Neutrophil (primary cell): Measurements from ENCODE around the gene SPEM3.

Experiments used
- H3K27ac ChIP-seq: fragments of 200-600 bp; sonication (generic); 2 replicates; pipeline ENCODE4 v1.5.1; 2016; ENCODE audit warnings: mild to moderate bottlenecking, moderate library complexity
- H3K27me3 ChIP-seq: fragments of 200-600 bp; sonication (generic); 2 replicates; pipeline ENCODE4 v1.6.0; 2016; ENCODE audit warnings: mild to moderate bottlenecking
- H3K36me3 ChIP-seq: fragments of 200-600 bp; sonication (generic); 2 replicates; pipeline ENCODE4 v1.5.1; 2017
- H3K4me1 ChIP-seq, 2 experiments: fragments of 200-600 bp in 1 of 2; sonication (generic) in 1 of 2; 1 replicate in 1 of 2; 2 replicates in 1 of 2; pipeline versions ENCODE4 v1.5.1 to v1.6.1; 2013 to 2016; ENCODE audit warnings: low read depth in 1 of 2, low read length in 1 of 2, mild to moderate bottlenecking in 1 of 2, moderate library complexity in 1 of 2; ENCODE audit not compliant: control insufficient read depth in 1 of 2, insufficient read depth in 1 of 2
- H3K4me3 ChIP-seq, 2 experiments: fragments of 200-600 bp in 1 of 2; sonication (generic) in 1 of 2; 1 replicate in 1 of 2; 2 replicates in 1 of 2; pipeline ENCODE4 v1.5.1; 2013 to 2016; ENCODE audit warnings: low read depth in 1 of 2, low read length in 1 of 2, mild to moderate bottlenecking in 1 of 2, moderate library complexity in 1 of 2
- H3K9me3 ChIP-seq: fragments of 200-600 bp; sonication (generic); 2 replicates; pipeline ENCODE4 v1.5.1; 2016
- TF ChIP-seq, protein P1 (sequence below): fragments of 200-600 bp; sonication (generic); IDR thresholded peaks from 2 replicates; pipeline ENCODE4 v1.5.1; 2016; ENCODE audit warnings: antibody characterized with exemption

Gene SPEM3

DNA sequence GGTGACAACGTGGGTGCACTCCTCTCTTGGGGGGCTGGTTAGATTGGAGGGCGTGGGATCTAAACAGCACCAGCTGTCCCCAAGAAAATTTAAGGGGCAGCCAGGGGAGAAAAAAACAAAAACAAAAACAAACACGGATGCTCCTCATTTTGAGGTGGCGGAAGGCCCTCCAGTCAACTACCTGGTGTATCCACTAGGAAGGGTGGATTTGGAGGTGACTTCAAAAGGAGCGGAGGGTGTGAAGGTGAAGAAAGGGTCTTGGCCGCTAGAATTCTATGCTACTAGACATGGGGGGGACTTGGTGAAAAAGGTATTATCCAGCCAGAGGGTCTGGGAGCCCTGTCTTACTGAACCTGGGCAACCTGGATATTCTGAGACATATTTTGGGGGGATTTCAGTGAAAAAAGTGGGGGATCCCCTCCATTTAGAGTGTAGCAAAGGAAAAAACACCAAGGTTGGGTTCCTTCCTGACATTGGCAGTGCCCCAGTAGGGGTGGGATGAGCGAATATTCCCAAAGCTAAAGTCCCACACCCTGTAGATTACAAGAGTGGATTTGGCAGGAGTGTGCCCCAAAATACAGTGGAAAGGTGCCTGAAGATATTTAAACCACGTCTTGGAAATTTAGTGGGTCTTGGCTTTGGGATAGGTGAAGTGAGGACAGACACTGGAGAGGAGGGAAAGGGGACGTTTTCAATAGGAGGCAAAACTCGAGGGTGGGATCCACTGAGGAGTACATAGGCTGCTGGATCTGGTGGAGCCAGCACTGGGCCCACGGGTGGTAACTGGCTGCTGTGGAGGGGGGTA is 10.2 kb downstream of the SPEM3 start:
- Histone ChIP-seq H3K9me3 (no peaks in the 10 kb centered on the region), H3K36me3 (no peaks in the 10 kb centered on the region), H3K4me3 (peak overlapping the region; percentile 58 to 75), H3K27me3 (peaks cover 72% of the 10 kb centered on the region), H3K4me1 (peaks cover 50 to 61% of the 10 kb centered on the region in 2 experiments), H3K27ac (no peak overlapping the region)
- TF ChIP-seq, protein P1, sequence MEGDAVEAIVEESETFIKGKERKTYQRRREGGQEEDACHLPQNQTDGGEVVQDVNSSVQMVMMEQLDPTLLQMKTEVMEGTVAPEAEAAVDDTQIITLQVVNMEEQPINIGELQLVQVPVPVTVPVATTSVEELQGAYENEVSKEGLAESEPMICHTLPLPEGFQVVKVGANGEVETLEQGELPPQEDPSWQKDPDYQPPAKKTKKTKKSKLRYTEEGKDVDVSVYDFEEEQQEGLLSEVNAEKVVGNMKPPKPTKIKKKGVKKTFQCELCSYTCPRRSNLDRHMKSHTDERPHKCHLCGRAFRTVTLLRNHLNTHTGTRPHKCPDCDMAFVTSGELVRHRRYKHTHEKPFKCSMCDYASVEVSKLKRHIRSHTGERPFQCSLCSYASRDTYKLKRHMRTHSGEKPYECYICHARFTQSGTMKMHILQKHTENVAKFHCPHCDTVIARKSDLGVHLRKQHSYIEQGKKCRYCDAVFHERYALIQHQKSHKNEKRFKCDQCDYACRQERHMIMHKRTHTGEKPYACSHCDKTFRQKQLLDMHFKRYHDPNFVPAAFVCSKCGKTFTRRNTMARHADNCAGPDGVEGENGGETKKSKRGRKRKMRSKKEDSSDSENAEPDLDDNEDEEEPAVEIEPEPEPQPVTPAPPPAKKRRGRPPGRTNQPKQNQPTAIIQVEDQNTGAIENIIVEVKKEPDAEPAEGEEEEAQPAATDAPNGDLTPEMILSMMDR, result no peak

DNA sequence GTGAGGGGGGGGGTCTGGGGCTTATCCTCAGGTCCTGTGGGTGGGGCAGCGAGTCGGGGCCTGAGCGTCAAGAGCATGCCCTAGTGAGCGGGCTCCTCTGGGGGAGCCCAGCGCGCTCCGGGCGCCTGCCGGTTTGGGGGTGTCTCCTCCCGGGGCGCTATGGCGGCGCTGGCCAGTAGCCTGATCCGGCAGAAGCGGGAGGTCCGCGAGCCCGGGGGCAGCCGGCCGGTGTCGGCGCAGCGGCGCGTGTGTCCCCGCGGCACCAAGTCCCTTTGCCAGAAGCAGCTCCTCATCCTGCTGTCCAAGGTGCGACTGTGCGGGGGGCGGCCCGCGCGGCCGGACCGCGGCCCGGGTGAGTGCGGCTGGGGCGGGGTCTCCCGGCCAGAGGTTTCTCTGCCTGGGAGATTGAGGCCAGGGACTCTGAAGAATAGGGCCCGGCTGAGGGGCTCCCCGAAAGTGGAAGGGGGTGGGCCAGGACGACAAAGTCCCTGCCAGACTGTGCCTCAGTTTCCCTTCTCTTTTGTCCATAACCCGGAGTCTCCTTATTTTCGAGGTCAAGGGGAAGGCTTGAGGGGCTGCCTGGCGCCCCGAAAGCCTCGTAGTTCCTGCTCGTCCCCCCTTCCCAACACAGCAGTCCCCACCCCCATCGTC is 10.9 kb downstream of the SPEM3 start, which contains the start of gene FGF11:
Gene FGF11, plus strand, starts transcription at position 51 of the 651 bp plus-strand sequence. Its CDS starts 109 bp downstream, at position 160.
- TF ChIP-seq, protein P1, result no peak
- H3K27ac ChIP-seq, result peak within 1 kb of the TSS; percentile 63
- H3K27me3 ChIP-seq, result peaks cover 79% of the 10 kb centered on the region
- H3K9me3 ChIP-seq, result no peaks in the 10 kb centered on the region
- peaks cover 51 to 61% of the 10 kb centered on the region in 2 experiments for H3K4me1 ChIP-seq
- peak within 1 kb of the TSS; percentile 58 to 75 for H3K4me3 ChIP-seq
- no peaks in the 10 kb centered on the region for H3K36me3 ChIP-seq

DNA sequence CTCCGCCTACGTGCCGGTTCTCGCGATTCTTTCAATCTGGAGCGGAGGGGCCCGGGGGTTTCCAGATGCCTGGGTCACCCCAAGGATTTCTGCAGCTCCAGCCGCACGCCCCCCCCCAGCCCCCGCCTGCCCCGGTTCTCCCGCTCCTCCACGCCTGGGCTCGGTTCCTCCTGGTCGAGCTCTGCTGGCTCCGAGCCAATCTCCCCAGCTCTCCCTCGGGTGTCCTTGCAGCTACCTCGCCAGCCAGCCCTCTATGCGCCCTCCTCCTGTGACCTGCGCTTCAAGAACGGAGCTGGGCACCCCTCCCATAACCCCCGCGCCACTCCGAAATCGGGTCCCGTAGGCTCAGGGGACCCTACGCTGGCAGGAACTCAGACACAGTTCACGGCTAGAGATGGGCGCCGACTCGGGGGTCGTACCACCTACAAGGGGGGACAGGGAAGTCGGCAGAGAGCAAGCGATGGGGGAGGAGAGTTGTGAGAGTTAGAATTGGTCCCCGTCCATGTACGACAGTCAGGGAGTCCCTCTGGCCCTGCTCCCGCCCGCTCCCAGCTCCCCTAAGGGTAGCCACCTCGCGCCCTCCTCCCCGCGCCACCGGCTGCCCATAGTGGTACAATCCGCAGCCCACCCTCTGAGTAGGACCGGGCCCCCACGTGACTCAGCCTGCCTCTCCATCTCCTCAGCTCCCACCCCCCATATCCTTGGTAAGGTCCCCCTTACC is 11.6 kb downstream of the SPEM3 start:
- Histone ChIP-seq H3K9me3 (no peaks in the 10 kb centered on the region), H3K27ac (no peak overlapping the region), H3K36me3 (no peaks in the 10 kb centered on the region), H3K4me3 (peak overlapping the region in 1 of 2 experiments; percentile 6), H3K27me3 (peaks cover 86% of the 10 kb centered on the region), H3K4me1 (peaks cover 55 to 65% of the 10 kb centered on the region in 2 experiments)
- TF ChIP-seq, protein P1, result no peak

DNA sequence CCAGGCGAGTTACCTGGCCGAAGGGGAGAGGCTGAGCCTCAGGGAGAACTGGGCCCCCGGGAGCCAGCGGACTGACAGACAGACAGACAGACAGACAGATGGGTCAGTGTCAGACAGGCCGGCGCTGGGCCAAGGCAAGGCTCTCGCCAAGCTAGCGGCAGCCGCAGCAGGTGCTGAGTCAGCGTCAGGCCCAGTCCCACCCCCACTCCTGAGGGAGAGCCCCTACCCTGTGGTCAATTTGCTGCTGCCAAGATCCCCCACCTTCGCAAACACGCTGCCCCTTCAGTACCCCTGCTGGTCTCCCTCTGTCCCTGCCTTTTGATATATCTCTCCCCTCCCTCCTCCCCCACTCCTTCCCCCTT is 12.2 kb downstream of the SPEM3 start:
- H3K4me3 ChIP-seq, result no peak overlapping the region
- no peaks in the 10 kb centered on the region for H3K36me3 ChIP-seq
- H3K9me3 ChIP-seq, result no peaks in the 10 kb centered on the region
- peaks cover 91% of the 10 kb centered on the region for H3K27me3 ChIP-seq
- TF ChIP-seq, protein P1, result no peak
- peaks cover 53 to 65% of the 10 kb centered on the region in 2 experiments for H3K4me1 ChIP-seq
- no peak overlapping the region for H3K27ac ChIP-seq

DNA sequence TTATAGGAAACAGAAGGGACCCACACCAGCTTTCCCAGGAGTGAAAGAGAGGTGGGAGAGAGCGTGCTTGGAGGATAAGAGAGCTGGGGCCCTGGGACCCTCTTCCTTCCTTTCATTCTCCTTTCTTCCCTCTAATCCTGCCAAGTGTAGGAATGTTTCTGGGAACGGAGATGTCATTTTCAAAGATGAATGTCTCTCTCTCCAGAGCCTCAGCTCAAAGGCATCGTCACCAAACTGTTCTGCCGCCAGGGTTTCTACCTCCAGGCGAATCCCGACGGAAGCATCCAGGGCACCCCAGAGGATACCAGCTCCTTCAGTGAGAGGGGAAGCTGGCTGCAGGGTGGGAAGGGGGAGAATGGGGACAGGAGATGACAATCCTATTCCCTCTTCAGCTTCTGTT is 12.6 kb downstream of the SPEM3 start:
- no peaks in the 10 kb centered on the region for H3K36me3 ChIP-seq
- no peak overlapping the region for H3K4me3 ChIP-seq
- peaks cover 96% of the 10 kb centered on the region for H3K27me3 ChIP-seq
- no peak overlapping the region for H3K27ac ChIP-seq
- TF ChIP-seq, protein P1, result no peak
- H3K9me3 ChIP-seq, result no peaks in the 10 kb centered on the region
- peaks cover 49 to 63% of the 10 kb centered on the region in 2 experiments for H3K4me1 ChIP-seq
